8988T (cell line): ENCODE measurements around the gene HSPA9.

Source experiments
- DNase-seq: peaks from one replicate; pipeline ENCODE4 v3.0.0; 2011

HSPA9 gene

DNA sequence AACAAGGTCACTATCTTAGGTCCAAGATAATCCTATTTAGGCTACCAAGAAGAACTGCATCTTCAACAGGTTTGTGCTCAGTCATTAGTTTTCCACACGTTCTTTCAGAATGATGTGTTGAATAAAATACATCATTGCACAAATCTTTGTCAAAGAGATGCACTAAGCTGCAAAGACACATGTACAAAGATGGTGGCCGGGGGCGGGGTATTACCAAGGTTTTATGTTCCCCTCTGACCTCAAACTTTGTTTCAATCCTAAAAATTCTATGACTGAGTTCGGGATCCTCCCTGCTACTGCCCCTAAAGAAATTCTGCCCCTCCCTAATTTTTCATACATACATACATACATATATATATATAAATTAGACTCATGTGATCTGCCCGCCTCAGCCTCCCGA is 14.2 kb downstream of the HSPA9 start:
- DNase-seq = no peak

DNA sequence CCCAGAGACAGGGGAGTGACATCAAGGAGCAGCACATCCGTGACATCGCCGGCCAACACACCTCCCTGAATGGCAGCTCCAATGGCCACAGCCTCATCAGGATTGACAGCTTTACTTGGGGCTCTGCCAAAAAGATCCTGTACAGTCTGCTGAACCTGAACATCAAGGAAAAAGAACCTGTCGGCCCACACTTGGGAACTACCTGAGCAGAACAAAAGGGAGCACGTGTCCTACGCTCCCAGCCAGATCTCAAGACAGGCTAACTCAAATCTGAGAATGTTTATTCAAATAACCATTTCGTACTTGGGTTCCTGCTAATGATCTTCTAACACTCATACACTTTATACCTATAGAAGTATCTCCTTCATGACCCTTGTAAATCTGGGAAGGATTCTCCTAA is 15.3 kb downstream of the HSPA9 start:
- DNase-seq = no peak

DNA sequence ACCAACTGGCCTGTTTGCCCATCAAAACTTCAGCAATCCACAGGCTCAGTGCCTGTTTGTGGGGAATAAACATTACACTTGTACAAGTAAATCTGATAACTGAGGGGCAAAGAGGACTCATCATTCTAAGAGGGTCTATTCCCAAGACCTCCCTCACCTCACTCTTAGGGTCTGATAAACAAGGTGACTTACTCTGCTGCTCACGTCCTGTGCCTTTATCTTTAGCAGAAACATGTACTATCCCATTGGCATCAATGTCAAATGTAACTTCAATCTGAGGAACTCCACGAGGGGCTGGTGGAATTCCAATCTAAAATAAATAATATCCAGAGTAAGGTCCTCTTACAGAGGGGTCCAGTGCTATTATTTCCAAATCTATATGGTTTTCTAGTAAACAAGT is 17.5 kb downstream of the HSPA9 start:
- DNase-seq = no peak

DNA sequence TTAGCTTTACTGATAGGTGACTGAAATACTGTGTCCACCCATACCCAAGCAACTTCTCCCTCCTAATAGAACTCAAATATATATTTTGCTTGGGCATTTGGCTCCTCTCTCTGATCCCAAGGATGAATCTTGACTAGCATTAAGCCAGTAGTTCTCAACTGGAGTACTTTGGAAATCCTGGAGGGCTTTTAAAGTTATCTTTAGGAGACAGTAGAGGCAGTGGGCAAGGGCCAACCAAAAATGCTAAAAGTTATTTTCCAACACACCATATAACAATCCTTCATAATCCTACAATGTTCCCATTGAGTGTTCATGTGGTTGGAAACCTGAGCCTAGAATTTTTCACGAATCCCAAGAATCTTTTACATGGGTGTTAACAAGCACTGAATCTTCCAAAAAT is 21.1 kb downstream of the HSPA9 start:
- DNase-seq = no peak

DNA sequence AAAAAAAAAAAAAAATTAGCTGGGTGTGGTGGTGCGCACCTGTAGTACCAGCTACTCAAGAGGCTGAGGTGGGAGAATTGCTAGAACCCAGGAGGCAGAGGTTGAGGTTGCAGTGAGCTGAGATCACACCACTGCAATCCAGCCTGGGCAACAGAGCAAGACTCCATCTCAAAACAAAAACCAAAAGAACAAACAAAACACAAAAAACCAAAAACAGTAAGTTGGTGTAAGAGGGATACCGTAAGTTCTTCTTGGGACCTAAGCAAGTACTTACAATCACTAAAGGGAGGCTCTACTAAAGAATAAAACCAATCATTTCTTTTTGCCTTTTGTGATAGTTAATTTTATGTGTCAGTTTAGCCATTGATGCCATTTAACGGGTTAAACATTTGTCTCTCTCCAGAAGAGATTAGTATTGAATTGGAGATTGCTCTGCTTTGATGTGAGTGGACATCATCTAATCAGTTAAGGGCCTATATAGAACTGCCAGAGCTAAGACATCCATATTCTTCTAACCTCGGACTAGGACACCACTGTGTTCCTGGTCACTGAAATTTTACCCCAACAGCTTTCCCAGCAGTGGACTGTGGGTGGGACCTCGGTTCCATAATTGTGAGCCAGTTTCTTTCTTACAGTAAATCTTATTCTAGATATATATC is 21.6 kb downstream of the HSPA9 start:
- DNase-seq = no peak

DNA sequence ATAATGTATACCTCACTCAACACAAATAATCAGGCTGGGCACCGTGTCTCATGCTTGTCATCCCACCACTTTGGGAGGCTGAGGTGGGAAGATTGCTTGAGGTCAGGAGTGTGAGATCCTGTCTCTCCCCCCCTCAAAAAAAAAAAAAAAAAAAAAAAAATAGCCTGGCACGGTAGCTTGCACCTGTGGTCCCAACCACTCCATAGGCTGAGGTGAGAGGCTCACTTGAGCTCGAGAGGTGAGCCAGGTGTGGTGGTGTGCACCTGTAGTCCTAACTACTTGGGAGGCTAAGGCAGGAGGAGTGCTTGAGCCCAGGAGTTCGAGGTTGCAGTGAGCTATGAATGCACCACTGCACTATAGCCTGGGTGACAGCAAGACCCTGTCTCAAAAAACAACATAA is 22.5 kb downstream of the HSPA9 start:
- DNase-seq = no peak

DNA sequence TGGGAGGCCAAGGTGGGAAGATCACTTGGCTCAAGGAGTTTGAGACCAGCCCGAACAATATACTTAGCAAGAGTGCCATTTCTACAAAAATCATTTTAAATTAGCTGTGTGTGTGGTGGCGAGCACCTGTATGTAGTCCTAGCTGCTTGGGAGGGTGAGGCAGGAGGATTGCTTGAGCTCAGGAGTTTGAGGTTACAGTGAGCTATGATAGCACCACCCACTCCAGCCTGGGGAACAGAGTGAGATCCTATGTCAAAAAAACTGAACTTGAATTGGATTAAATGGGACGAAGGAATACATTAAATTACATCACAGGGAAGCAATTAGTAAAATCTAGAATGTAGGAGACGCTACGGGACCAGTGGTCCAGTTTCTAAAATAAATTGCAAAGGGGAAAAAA is 25.8 kb downstream of the HSPA9 start:
- DNase-seq = no peak

DNA sequence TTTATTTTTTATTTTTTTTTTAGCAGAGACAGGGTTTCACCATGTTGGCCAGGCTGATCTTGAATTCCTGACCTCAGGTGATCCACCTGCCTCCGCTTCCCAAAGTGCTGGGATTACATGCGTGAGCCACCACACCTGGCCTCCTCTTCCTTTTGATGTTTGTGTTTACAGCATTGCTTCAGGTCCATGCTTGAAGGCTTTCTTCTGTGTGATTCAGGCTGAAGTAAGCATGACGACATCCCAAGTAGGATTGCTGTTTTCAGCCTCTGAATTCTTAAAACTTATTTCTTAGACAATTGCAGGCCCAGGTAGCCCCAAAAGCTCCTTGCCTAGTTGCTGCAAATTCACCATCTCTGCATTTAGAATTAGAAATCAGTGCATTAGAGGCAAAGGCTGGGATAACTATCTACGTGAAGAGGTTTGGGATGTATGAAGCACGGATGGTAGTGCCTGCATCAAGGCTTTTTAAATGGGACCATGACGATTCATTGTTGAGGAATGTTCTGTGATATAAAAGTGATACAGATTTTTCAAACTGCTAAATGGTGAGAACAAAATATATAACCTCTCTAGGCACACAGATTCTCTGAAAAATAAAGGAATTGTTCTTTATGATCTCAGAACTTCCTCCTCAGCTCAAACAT is 29.2 kb downstream of the HSPA9 start:
- no peak for DNase-seq

DNA sequence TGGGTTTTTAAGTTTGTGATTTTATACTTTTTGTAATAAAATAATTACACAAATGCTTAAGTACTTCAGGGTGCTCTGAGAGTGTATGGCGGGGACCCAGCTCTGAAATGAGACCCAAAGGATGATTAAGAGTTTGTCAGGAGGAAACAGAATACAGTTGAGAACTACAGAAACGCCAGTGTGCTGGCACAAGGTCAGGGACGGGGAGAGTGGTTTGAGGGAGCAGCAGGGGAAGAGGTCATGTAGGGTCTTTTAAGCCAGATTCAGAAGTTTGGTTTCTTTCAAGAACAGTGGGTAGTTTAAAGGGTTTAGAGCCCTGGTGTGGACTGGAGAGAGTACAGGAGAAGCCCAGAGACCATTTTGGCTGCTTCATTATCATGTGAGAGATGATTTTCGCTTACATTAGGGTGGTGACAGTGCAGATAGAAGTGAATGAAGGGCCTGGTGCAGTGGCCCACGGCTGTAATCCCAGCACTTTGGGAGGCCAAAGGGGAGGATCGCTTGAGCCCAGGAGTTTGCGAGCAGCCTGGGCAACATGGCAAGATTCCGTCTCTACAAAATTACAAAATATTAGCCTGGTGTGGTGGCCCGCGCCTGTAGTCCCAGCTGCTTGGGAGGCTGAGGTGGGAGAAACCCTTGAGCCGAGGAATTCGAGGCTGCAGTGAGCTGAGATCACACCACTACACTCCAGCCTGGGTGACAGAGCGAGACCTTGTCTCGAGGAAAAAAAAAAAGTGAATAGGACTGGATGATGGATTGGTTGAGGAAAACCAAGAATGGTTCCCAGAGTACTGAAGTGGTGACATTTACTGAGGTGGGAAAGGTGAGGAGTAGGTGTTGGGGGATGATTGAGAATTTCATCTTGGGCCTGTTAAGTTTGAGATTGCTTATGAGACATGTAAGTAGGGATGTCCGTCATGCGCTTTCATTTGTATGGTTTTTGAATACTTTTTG is 30.7 kb downstream of the HSPA9 start:
- DNase-seq = no peak

DNA sequence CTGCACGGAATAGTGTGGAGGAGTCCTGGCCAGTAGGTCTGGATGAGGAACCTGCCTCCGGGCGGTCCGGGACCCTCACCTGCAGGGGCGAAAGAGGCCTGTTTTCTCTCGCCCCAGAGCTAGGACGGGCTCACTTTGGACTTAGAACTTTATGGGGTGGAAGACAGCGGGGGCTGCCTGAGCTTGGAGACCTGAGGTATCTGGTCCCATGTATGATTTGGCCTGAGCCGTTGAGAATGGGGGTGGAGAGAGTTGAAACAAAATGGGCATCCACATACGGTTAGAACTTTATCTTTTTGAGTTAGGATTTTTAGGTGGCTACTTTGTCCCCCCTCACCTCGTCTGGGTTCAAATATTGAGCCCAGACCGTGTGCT is 31.5 kb downstream of the HSPA9 start:
- DNase-seq = no peak

DNA sequence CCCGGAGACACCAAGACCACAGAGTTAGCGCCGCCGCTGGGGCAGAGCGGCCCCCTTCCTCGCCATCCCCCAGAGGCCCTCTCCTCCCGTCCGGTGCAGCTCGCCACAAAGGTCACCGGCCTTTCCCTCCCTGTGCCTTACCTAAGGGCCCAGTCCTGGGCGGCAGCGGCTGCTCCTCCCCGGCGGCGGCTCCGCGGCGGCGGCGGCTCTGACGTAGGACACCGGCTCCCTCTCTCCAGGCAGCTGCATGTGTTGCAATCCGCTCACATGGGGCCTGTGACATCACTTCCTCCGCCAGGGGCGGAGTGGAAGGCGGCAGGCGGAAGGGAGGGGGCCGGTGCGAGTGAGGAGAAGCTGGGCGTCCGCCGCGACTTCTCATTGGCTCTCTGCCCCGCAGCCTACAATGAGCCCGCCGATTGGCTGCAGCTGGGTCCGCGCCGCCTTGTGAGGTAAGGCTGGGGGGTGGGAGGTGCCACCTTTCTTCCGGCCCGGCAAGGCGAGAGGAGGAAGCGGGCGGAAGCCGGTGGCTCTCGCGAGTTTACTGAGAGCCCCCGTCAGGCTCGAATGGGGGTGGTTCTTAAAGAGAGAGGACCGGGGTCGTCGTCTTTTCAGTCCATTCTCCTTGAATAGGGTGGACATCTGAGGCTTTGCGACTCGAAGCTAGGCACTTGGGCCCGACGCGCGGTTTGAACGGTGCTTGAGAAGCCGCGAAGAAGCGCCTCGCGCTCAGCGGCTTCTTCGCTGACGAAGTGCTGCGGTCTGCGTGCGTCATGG is 32.1 kb downstream of the HSPA9 start, which contains the start of gene ETF1:
Gene ETF1 (minus strand): TSS at position 281 of the 774 bp plus-strand sequence. CDS start 318 bp downstream, outside the sequence.
- peak; percentile 83 for DNase-seq

DNA sequence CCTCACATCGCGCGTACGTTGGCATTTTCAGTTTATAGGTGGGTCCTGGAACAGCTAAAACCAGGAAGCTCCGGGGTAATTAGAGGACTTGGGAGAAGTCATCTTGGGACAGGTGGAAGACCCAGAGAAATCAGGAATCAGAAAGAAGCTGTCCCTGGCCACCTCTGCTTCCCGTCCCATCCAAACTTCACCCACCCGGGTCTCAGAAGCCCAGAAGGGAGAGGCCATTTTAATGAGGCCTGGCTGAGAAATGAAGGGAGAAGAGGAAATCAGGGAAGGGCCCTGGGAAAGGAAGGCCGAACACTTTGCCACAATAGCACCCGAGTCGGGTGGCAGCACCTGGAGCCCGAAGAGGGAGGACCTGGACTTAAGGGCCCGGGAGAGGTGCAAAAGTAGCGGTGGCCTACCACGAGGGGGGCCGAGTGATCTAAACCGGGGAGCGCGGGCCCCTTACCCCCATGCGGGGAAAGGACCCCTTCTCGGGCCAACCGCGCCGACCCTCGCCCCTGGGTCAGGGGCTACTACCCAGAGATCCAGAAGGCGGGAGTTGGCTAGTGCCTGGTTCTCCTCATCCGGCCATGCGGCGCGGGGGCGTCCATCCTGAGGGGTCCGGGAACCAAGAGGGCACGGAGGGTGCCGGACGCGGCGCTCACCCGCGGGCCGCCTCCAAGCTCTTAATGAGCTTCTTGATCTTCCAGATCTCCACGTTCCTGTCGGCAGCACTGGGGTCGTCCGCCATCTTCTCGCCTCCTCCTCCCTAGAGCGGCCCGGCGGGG is 32.8 kb downstream of the HSPA9 start:
- no peak for DNase-seq

DNA sequence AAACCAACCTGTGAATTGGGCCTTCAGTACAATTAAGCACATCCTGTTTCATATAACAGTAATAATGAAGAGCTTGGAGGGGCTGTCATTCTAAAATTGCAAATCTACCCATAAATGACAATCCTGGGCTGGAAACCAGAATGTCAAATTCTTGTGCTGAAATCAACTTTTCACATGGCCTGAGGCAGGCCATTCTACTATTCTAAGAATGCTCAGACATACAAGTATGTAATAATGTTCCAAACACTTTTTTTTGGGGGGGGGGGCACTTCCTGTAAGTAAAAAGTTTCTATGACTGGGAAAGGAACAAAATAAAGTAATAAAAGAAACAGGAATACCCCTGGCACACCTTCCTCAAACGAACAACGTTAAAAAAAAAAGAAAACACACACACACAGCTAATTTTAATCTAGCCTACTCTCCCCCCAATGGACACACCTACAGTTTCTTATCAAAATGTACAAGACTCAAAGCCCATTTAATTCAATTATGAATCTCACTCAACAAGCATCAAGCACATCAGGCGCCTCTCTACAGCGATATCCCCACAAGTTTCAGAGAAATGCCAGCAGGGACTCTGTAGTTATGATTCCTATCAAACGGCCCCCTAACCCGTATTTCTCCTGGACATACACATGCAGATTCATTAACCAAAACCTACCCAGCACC is 33.6 kb downstream of the HSPA9 start:
- no peak for DNase-seq

DNA sequence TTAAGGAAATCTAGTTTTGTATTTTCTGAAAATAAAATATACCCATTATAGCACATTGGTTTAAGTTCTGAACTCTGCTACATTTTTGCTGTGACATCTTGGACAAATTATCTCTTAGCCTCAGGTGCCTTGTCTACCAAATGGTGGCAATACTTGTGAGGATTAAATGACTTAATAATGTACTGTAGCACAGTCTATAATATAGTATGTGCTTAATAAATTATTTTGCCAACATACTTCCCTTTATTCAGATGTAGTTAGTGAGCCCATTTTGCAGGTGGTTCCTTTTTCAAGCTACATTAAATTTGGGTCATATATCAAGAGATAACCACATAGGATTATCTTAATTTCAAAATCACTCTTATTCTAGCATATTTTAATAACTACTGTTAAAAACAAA is 35.4 kb downstream of the HSPA9 start:
- DNase-seq = no peak

DNA sequence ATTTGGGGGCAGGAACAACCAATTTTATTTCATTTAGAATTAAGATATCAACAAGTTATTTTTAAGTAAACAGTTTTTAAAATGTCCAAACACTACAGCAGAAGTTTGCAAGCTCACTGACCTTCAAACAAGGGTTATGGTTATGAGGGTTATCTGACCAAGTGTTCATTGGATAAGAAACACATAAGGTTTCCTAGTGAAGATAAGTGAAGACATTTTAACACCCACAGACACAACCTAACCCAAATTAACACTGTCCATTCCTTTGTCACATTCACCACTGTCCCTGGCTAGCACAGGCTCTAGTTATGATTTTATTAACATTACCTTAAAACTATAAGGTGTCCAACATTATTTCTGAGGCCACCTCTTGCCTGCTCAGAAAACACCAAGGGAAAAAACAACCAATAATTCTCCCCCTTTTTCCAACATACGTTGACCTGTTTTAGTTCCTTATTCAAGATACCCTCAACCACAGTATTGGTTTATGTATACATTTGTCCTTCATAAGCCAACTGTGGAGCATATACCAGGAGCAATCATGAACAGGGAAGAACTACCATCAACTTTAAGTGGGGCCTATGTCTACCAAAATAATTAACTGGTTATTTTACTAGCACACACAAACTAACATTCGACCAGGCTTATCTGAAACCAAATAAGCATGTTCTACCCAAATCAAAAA is 36.1 kb downstream of the HSPA9 start:
- DNase-seq = no peak

DNA sequence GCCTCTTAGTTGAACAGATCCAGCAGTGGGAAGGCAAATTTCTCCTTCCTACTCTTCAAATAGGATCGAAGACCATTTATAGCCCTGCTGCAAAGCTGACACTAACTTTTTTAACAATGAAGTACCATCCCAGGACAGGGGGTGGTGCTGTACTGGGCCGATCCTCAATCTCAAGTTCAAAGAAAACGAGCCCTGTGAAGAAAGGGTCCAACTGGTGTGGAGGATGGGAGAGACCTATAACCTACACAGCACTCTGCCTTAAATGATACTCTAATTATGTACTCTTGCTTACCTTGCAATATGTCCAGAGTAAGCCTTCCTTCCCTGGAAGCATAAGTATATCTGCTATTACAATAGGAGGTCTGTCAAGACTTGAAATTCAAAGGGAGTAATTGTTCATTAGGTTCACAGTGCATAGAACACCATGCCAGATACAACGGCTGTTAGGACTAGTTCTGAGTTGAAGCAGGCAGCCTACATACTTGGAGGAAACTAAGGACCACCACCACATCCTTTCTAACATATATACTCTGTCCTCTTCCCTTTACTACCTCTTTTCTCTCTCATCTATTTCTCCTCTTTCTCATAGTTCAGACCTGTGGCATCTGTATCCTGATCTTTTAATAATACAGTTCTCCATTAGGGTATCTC is 38.4 kb downstream of the HSPA9 start:
- DNase-seq = peak; percentile 32

DNA sequence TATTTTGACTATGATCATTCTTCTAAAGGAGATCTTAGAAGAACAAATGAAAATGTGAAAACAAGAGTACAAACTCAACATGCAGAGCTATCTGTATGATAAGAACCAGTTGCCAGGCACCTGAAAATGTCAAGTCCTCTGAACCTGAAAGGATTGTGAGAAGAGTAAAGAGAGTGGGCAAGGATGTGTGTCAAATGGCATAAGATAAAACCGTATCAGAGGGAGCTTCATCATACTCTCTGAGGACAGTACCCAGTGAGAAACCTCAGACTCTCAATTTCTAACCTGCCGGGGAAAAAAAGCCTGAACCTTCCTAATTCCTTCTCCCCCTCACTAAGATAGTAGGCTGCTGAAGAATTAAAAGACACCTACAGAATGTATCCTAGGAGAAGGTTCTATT is 39.0 kb downstream of the HSPA9 start:
- DNase-seq = no peak

DNA sequence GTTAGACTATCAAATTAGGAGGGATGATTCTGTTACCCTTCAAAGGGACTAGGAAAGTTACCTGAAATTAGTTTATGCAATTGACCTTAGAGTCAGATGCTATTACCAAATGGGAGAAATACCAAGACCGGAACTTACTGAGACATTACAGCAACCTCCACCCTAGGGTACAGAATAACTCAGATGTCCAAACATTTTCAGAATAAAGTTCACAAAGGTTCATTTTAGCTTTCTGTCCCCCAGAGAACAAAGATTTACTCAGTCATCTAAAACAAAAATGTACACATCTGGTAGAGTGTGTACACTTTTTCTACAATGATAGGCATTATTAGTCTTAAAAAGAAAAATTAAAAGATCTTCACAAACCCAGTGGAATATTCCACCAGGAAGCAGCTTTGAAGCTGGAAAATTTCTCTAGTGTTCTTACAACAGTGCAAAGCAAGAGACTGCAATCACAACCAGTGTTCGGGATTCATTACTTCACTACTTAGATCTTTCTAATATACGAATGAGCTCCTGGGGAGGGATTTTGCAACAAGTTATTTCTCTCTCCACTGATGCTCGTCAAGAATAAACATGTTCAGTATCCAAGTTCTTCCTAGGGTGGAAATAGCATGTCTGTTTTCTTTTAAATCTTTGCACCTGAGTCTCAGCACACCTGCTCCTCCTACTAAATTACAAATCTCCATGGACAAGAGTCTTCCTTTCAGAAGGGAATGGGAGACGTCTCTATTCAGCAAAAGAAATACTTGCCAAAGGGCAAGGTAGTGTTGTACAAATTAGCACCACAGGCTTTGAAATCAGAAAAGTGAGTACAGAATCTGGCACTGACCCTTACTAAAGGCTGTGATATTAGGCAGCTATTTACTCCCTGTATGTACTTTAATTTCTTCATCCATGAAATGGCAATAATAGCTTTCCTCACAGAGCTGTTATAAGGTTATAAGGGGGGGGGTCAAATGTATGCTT is 40.9 kb downstream of the HSPA9 start:
- no peak for DNase-seq

DNA sequence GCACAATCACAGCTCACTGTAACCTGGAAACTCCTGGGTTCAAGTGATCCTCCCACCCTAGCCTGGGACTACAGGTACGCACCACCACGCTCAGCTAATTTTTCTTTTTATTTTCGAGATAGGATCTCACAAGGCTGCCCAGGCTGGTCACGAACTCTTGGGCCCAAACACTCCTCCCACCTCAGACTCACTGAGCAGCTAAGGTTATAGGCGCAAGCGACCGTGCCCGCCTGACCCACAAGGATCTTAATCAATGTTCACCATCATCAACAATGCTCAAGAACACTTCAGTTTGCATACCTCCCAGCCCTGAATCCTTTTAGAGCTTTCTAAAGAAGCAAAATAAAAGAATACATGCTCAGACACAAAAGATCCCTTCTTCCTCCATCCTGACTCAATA is 45.4 kb downstream of the HSPA9 start:
- DNase-seq = no peak
